GM12878 (cell line): ENCODE results near the gene TDRKH. TPM values are rescaled to one million over a fixed set of nuclear protein-coding genes. Genes with fewer than 3 reads are reported as not detected.

ENCODE experiments used
- DPF2 ChIP-seq: fragments of 450-650 bp; IDR thresholded peaks from 2 replicates; pipeline ENCODE4 v1.6.1; 2017; ENCODE audit warnings: mild to moderate bottlenecking
- FOS ChIP-seq: IDR thresholded peaks from 3 replicates; pipeline ENCODE4 v1.6.1; 2011; ENCODE audit warnings: borderline replicate concordance; ENCODE audit not compliant: insufficient read length; ENCODE audit errors: extremely low read depth
- GABPA ChIP-seq: IDR thresholded peaks from 2 replicates; pipeline ENCODE4 v1.6.1; 2014; ENCODE audit warnings: antibody characterized with exemption, low read depth, mild to moderate bottlenecking, inconsistent platforms
- JUND ChIP-seq: IDR thresholded peaks from 2 replicates; pipeline ENCODE4 v1.6.1; 2012; ENCODE audit warnings: low read depth, mild to moderate bottlenecking, low read length, improper control_type of control experiment, moderate library complexity
- POLR2A ChIP-seq: IDR thresholded peaks from 2 replicates; pipeline ENCODE4 v1.6.1; 2011; ENCODE audit warnings: low read depth, mild to moderate bottlenecking, low read length
- ZBED1 ChIP-seq: IDR thresholded peaks from 2 replicates; pipeline ENCODE4 v1.6.1; 2016; ENCODE audit warnings: borderline replicate concordance
- polyA plus RNA-seq, 11 experiments: library from polyadenylated mRNA; depleted of rRNA in 4 of 11; unstranded in 6 of 11; stranded (reverse) in 5 of 11; fragments of >200 nt; fragmentation: Nextera tagmentation in 4 of 11; fragmentation: Illumina TruSeq in 1 of 11; extraction: Ambion mirVana in 4 of 11; extraction: Trizol in 1 of 11; gene quantifications; 1 replicate in 1 of 11; 2 replicates in 10 of 11; pipeline versions ENCODE4 v1.2.1 to v1.2.3, GENCODE V29; 2011 to 2016; ENCODE audit warnings: inconsistent platforms in 2 of 11, missing spikeins in 2 of 11, low read depth in 1 of 11
- total RNA-seq, 4 experiments: library from RNA; depleted of rRNA in 3 of 4; stranded (reverse); fragments of >200 nt in 3 of 4; fragmentation: Illumina TruSeq in 1 of 4; extraction: Trizol in 1 of 4; gene quantifications; 2 replicates each; pipeline versions ENCODE4 v1.2.1 to v1.2.3, GENCODE V29; 2013 to 2021
- TF ChIP-seq, protein P1 (sequence below): fragments of 450-650 bp; IDR thresholded peaks from 2 replicates; pipeline ENCODE4 v1.6.1; 2016; ENCODE audit warnings: mild to moderate bottlenecking, moderate library complexity, borderline replicate concordance
- TF ChIP-seq, protein P2 (sequence below): fragments of 450-650 bp; formaldehyde crosslinking; IDR thresholded peaks from 2 replicates; pipeline ENCODE4 v1.4.0; 2022; ENCODE audit warnings: mild to moderate bottlenecking, moderate library complexity

The TDRKH gene
- total and polyA plus RNA-seq, 10 of the 15 experiments (the other 5 are each of a cell fraction or from before 2014, with no cell fraction given), result 1.3 to 8.4 (median 2.9) TPM

DNA sequence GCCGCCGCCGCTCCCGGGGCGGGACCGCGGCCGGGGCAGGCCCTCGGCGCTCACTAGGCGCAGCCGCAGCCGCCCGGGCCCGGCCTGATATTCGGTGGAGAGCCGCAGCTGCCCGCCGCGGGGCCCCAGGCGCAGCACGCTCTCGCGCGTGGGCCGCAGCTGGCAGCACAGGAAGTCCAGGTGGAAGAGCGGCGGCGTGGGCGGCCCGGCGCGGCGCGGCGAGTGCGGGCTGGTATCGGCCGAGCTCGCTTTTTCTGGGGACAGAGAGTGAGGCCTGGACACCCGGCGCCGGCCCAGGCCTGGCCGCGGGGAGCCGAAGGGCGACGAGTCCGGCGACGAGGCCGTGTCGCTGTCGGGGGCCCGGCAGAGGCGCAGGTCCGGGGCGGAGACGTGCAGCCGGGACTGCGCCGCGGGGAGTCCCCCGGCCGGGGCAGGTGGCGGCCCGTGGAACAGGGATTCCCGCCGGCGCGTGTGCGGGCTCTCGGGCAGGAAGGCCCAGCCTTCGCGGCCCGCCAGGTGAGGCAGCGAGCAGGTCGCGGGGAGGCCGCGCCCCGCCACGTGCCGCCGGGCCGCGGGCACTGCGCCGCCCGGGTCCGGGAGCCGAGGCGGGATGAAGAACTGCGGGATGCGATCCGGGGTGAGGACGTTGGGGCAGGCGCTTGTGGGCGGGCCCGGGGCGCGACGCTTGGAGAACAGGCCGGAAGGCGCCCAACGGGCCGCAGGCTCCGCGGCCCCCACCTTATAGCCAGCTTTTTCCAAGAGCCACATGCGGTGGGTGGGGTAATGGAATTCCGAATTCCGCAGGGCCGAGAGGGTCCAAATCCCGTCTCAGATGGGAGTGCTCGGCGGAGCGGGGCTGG lies 48.2 kb upstream of the TDRKH start (continued):
- TF ChIP-seq, protein P1, sequence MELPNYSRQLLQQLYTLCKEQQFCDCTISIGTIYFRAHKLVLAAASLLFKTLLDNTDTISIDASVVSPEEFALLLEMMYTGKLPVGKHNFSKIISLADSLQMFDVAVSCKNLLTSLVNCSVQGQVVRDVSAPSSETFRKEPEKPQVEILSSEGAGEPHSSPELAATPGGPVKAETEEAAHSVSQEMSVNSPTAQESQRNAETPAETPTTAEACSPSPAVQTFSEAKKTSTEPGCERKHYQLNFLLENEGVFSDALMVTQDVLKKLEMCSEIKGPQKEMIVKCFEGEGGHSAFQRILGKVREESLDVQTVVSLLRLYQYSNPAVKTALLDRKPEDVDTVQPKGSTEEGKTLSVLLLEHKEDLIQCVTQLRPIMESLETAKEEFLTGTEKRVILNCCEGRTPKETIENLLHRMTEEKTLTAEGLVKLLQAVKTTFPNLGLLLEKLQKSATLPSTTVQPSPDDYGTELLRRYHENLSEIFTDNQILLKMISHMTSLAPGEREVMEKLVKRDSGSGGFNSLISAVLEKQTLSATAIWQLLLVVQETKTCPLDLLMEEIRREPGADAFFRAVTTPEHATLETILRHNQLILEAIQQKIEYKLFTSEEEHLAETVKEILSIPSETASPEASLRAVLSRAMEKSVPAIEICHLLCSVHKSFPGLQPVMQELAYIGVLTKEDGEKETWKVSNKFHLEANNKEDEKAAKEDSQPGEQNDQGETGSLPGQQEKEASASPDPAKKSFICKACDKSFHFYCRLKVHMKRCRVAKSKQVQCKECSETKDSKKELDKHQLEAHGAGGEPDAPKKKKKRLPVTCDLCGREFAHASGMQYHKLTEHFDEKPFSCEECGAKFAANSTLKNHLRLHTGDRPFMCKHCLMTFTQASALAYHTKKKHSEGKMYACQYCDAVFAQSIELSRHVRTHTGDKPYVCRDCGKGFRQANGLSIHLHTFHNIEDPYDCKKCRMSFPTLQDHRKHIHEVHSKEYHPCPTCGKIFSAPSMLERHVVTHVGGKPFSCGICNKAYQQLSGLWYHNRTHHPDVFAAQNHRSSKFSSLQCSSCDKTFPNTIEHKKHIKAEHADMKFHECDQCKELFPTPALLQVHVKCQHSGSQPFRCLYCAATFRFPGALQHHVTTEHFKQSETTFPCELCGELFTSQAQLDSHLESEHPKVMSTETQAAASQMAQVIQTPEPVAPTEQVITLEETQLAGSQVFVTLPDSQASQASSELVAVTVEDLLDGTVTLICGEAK, result no peak
- TF ChIP-seq JUND (no peak), POLR2A (no peak), FOS (no peak), GABPA (no peak), ZBED1 (no peak), DPF2 (peak; percentile 89)
- TF ChIP-seq, protein P2, sequence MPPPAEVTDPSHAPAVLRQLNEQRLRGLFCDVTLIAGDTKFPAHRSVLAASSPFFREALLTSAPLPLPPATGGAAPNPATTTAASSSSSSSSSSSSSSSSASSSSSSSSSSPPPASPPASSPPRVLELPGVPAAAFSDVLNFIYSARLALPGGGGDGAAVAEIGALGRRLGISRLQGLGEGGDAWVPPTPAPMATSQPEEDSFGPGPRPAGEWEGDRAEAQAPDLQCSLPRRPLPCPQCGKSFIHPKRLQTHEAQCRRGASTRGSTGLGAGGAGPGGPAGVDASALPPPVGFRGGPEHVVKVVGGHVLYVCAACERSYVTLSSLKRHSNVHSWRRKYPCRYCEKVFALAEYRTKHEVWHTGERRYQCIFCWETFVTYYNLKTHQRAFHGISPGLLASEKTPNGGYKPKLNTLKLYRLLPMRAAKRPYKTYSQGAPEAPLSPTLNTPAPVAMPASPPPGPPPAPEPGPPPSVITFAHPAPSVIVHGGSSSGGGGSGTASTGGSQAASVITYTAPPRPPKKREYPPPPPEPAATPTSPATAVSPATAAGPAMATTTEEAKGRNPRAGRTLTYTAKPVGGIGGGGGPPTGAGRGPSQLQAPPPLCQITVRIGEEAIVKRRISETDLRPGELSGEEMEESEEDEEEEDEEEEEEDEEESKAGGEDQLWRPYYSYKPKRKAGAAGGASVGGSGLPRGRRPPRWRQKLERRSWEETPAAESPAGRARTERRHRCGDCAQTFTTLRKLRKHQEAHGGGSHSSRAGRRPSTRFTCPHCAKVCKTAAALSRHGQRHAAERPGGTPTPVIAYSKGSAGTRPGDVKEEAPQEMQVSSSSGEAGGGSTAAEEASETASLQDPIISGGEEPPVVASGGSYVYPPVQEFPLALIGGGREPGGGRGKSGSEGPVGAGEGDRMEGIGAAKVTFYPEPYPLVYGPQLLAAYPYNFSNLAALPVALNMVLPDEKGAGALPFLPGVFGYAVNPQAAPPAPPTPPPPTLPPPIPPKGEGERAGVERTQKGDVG, result no peak
